GM13977 (cell line): ENCODE results near the gene MPG.

Experiments
- DNase-seq: peaks from one replicate; pipeline ENCODE4 v3.0.0; 2012; ENCODE audit warnings: low spot score
- in situ Hi-C: fragments of 300-500 bp; cut with MboI; formaldehyde crosslinking; loops from one replicate; pipeline ENCODE4 v1.12.0; 2022; ENCODE audit warnings: low sequenced_read_pairs, low pct_unique_long_range_greater_than_20kb, mixed read lengths, inconsistent platforms; ENCODE audit not compliant: unreplicated experiment
- TF ChIP-seq, protein P1 (sequence below): IDR thresholded peaks from 2 replicates; pipeline ENCODE4 v1.5.1; 2012; ENCODE audit warnings: mild to moderate bottlenecking, control low read depth; ENCODE audit not compliant: insufficient read depth; ENCODE audit errors: extremely low read depth, missing control alignments

MPG gene

DNA sequence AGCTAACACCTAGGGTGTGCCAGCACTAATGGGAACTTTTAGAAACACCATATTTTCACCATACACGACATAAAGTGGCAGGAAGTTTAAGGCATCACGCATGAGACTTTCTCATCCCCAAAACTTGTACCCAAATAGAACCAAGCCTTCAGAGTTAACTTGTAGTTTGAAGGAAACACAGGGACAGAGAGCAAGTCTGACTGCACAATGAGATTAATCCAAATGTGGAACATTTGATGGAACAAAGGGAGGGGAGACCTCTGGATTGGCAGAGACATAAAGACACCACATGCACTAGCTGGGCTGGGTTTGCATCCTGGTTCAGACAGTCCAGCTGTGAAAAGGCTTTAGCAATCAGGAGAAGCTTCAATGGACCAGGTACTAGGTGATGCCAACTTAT is 36.3 kb downstream of the MPG start:
- TF ChIP-seq, protein P1, sequence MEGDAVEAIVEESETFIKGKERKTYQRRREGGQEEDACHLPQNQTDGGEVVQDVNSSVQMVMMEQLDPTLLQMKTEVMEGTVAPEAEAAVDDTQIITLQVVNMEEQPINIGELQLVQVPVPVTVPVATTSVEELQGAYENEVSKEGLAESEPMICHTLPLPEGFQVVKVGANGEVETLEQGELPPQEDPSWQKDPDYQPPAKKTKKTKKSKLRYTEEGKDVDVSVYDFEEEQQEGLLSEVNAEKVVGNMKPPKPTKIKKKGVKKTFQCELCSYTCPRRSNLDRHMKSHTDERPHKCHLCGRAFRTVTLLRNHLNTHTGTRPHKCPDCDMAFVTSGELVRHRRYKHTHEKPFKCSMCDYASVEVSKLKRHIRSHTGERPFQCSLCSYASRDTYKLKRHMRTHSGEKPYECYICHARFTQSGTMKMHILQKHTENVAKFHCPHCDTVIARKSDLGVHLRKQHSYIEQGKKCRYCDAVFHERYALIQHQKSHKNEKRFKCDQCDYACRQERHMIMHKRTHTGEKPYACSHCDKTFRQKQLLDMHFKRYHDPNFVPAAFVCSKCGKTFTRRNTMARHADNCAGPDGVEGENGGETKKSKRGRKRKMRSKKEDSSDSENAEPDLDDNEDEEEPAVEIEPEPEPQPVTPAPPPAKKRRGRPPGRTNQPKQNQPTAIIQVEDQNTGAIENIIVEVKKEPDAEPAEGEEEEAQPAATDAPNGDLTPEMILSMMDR = no peak
- no peak for DNase-seq
- in situ Hi-C loops = no loop called here

DNA sequence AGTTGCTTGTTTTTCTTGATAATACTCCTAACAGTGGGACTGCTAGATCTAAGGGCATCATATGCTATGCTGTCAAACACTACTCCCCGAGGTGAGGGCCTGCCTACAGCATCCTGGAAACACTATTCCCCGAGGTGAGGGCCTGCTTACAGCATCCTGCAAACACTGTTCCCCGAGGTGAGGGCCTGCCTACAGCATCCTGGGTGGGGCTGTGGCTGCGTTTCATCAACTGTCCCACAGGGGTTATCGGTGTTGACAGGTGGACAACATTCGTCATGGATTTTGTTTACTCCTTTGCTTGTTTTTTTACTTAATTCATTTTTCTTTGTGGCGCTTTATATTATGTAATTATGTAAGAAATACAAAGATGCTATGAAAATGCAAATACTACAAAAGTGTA is 38.0 kb downstream of the MPG start:
- DNase-seq = no peak
- TF ChIP-seq, protein P1 = no peak
- in situ Hi-C loops = no loop called here

DNA sequence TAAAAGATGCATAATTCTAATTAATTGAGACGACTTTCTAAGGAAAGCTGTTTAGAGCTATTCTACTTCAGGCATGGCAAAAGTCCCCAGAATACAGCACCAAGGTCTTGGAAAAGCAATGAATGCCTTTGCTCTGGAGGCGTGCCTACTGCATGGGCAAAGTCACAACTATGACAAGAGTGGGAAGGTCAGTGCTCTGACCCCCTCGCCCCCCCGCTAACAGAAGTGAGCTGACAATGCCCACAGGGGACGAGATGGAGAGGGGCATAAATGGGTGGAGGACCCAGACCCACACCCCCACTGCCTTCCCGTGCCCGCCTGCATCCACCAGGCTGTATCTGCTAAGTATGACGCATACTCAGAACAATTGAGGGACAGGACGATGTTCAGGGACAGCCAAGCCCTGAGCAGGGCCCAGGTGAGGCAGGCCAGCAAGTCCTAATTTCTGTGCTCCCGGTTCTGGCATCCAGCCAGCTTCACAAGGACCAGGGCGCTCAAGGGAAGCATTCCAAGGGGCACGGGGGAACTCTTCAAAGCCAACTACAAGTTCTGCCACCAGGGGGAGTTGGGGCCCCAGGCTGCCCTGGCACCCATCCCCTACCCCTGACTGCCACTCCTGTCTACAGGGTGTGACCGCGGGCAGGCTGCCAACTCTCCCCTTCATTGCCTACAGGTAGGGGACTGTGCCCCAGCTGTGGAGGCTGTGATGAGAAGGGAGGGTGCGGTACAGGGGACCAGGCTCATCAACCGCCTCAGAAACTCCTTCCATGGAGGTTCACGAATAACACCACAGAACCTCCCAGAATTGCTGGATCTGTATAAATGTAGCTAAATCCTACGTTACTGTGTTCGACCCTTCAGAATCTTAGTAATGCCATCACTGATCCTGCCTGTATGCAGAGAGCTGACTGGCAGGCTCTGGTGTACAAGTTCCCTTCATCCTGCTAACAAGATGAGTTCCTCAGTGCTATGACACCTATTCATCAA is 39.6 kb downstream of the MPG start:
- TF ChIP-seq, protein P1 = peak; percentile 77
- in situ Hi-C loops = no loop called here

DNA sequence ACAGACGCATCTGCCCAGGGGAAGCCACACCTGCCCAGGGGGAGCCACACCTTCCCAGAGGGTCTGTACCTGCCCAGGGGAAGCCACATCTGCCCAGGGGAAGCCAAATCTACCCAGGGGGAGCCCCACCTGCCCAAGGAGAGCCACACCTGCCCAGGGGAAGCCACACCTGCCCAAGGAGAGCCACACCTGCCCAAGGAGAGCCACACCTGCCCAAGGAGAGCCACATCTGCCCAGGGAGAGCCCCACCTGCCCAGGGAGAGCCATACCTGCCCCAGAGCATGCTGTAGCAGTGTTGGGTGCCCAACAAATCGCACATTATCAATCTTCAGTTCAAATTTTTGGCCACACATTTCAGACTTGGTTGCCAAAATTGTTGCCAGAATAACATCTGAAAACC is 40.8 kb downstream of the MPG start:
- TF ChIP-seq, protein P1 = no peak
- in situ Hi-C loops = no loop called here
- DNase-seq = no peak

More for the DNA sequence above, 39.6 kb downstream of the MPG start:
- peak; percentile 70 for DNase-seq

DNA sequence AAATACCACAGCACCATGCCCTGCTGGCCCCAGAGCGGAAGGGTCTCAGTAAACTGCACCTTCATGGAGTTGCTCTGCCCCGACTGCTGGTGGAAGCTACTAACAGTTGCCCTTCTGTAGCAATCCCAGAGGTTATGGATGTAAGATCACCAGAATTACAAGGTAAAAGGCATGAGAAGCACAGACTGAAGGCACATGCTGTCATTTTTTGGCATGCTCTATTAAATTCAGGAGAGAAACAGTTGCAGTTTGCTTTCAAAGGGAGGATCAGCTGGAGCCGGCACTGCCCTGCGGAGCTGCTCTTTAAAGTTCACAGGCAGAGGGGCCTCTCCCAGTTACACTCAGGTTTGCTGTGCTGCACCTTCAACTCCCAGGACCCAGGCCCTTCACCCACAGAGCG is 41.3 kb downstream of the MPG start:
- in situ Hi-C loops = no loop called here
- no peak for DNase-seq
- TF ChIP-seq, protein P1 = no peak

DNA sequence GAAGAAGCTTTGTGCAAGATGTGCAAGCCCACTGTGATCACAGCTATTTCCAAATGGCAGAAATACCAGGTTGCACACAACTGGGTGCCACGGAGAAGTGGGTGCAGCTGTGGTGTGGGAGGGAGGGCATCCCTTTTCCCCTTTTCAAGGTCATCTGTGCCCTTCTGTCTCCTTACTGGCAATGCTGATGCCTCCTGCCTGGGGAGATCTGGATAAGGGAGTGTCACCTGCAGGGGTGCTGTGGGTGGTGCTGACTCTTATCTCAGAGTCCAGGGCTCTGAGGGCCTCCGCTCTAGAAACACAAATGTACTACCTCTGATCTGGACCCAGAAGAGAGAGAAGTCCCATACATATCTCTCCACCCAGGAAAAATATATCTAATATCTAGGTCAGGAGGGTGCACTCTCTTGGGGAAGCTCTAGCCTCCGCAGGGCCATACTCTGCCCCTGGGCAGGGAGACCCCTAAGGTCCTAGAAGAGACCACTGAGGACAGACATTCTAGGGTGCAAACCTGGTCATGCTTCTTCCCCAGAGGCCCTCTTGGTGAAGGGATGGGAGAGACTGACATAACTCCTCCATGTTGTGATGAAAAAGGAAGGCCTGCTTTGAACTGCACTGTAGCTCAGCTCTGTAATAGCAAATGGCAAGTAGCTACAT is 41.9 kb downstream of the MPG start:
- DNase-seq = no peak
- in situ Hi-C loops = no loop called here
- TF ChIP-seq, protein P1 = no peak
